ENCODE measurements around the gene ART3.

DNA sequence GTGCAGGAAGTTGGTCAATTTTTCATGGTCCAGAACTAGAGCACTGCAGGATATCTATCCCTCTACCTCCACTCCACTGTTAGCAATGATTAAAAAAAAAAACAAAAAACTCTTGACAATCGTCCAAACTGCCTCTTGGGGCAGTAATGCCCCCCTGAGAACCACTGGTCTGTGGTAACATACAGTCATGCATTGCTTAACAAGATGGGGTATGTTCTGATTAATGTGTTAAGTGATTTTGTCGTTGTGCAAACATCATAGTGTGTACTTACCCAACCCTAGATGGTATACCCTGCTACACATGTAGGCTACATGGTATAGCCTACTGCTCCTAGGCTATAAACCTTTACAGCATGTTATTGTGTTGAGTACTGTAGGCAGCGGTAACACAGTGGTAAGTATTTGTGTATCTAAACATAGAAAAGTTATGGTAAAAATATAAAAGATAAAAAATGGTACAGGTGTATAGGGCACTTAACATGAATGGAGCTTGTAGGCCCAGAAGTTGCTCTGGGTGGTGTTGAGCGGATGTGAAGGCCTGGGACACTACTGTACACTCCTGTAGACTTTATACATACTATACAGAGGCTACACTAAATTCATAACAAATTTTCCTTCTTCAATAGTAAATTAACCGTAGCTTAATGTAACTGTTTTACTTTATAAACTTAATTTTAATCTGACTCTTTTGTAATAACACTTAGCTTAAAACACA is 34.1 kb downstream of the ART3 start:
- TF ChIP-seq EZH2 (IDR thresholded peaks at IDR 0.05; ENCODE audit: borderline replicate concordance, low read depth, low read length, poor library complexity, severe bottlenecking), result no peak
- TF ChIP-seq, protein P1, sequence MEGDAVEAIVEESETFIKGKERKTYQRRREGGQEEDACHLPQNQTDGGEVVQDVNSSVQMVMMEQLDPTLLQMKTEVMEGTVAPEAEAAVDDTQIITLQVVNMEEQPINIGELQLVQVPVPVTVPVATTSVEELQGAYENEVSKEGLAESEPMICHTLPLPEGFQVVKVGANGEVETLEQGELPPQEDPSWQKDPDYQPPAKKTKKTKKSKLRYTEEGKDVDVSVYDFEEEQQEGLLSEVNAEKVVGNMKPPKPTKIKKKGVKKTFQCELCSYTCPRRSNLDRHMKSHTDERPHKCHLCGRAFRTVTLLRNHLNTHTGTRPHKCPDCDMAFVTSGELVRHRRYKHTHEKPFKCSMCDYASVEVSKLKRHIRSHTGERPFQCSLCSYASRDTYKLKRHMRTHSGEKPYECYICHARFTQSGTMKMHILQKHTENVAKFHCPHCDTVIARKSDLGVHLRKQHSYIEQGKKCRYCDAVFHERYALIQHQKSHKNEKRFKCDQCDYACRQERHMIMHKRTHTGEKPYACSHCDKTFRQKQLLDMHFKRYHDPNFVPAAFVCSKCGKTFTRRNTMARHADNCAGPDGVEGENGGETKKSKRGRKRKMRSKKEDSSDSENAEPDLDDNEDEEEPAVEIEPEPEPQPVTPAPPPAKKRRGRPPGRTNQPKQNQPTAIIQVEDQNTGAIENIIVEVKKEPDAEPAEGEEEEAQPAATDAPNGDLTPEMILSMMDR (conservative IDR thresholded peaks at IDR 0.05; ENCODE audit: low read depth, low read length), result no peak
